ENCODE data around the gene PDZD8.
"Not testable (repeated sequence)": the region's sequence is repeated elsewhere in the genome, so short reads cannot be mapped to it uniquely, and the experiment has no call there.

The PDZD8 gene

GRCh38 chr10:117253908-117254307 is 121.3 kb downstream of the PDZD8 start:
- no peak for FAIRE-seq

GRCh38 chr10:117250411-117250810 is 124.8 kb downstream of the PDZD8 start:
- no peak for FAIRE-seq

GRCh38 chr10:117249493-117250093 is 125.6 kb downstream of the PDZD8 start:
- FAIRE-seq = no peak

- no peak for FAIRE-seq
Observed at GRCh38 chr10:117248750-117249465, 126.3 kb downstream of the PDZD8 start.

GRCh38 chr10:117246997-117247671 is 128.1 kb downstream of the PDZD8 start:
- no peak for FAIRE-seq

- FAIRE-seq = no peak
Observed at GRCh38 chr10:117242463-117242832, 132.8 kb downstream of the PDZD8 start.

GRCh38 chr10:117241541-117242462 is 133.4 kb downstream of the PDZD8 start:
- FAIRE-seq = no peak

GRCh38 chr10:117240621-117241529 is 134.4 kb downstream of the PDZD8 start, which contains the start of gene SLC18A2:
TSS of gene SLC18A2 (plus strand) at chr10:117241114. CDS start at chr10:117241694, 580 bp downstream.
- no peak for FAIRE-seq

GRCh38 chr10:117239721-117240620 is 135.3 kb downstream of the PDZD8 start:
- FAIRE-seq = no peak

- no peak for FAIRE-seq
Observed at GRCh38 chr10:117239051-117239450, 136.2 kb downstream of the PDZD8 start.

GRCh38 chr10:117237401-117237991 is 137.7 kb downstream of the PDZD8 start:
- no peak for FAIRE-seq

GRCh38 chr10:117230107-117230506 is 145.1 kb downstream of the PDZD8 start:
- not testable (repeated sequence) for FAIRE-seq

GRCh38 chr10:117228210-117228609 is 147.0 kb downstream of the PDZD8 start:
- no peak for FAIRE-seq
